A549 (cell line): ENCODE data around the gene COCH. TPM values are rescaled to one million over a fixed set of nuclear protein-coding genes. Genes with fewer than 3 reads are reported as not detected.

ENCODE experiments used
- ATAC-seq, 2 experiments: fragments of 200-7000 bp in 1 of 2; fragments of >200 bp in 1 of 2; cut with Nextera tagmentation in 1 of 2; cut with Tn5 transposase in 1 of 2; 3 replicates each; pipeline versions ENCODE4 v1.8.0 to v1.9.1; 2018 to 2020; ENCODE audit warnings: mild to moderate bottlenecking in 1 of 2, moderate library complexity in 1 of 2
- CTCF ChIA-PET: fragments of 300-600 bp; sonication (Branson Sonifier 250); formaldehyde crosslinking; extraction: SDS; loops from one replicate; lab custom pipeline; 2021; ENCODE audit warnings: antibody characterized with exemption, inconsistent platforms; lab: Yijun Ruan, JAX
- POLR2A ChIA-PET: fragments of 350-600 bp; formaldehyde crosslinking; extraction: SDS; loops from one replicate; lab custom pipeline; 2021; ENCODE audit warnings: antibody characterized with exemption, inconsistent platforms; lab: Yijun Ruan, JAX
- DNase-seq, 2 experiments: peaks; one replicate each; pipeline versions ENCODE4 v3.0.0 to v3.0.0-alpha.2; 2011 to 2016; ENCODE audit warnings: low read depth in 1 of 2, low spot score in 1 of 2
- FAIRE-seq: peaks from 2 replicates; lab custom pipeline; 2011; peaks lifted over from hg19 to GRCh38; lab: Jason Lieb, UNC
- H3K27ac ChIP-seq, 2 experiments: fragments of >200 bp; sonication (Bioruptor Twin); formaldehyde crosslinking; 3 replicates each; pipeline ENCODE4 v1.5.1; 2016 to 2017
- H3K4me1 ChIP-seq: fragments of >200 bp; sonication (Bioruptor Twin); formaldehyde crosslinking; 3 replicates; pipeline ENCODE4 v1.6.1; 2016
- H3K4me2 ChIP-seq: fragments of >200 bp; sonication (Bioruptor Twin); formaldehyde crosslinking; 3 replicates; pipeline ENCODE4 v1.6.1; 2016
- H3K4me3 ChIP-seq: fragments of >200 bp; sonication (Bioruptor Twin); formaldehyde crosslinking; 3 replicates; pipeline ENCODE4 v1.5.1; 2016
- H3K9me3 ChIP-seq: fragments of >200 bp; sonication (Bioruptor Twin); formaldehyde crosslinking; 3 replicates; pipeline ENCODE4 v1.6.1; 2016
- EHF ChIP-seq: fragments of 250-450 bp; sonication (Bioruptor Pico); IDR thresholded peaks from 2 replicates; pipeline ENCODE4 v1.5.0; 2020; ENCODE audit warnings: mild to moderate bottlenecking
- EP300 ChIP-seq, 2 experiments: fragments of >200 bp; sonication (Bioruptor Twin); formaldehyde crosslinking; IDR thresholded peaks; 2 replicates in 1 of 2; 3 replicates in 1 of 2; pipeline ENCODE4 v1.6.1; 2016 to 2017
- ESRRA ChIP-seq: fragments of 150-350 bp; IDR thresholded peaks from 2 replicates; pipeline ENCODE4 v1.6.1; 2014; ENCODE audit warnings: mild to moderate bottlenecking, low read length, borderline replicate concordance
- FOSB ChIP-seq: fragments of 250-450 bp; sonication (Bioruptor Pico); IDR thresholded peaks from 2 replicates; pipeline ENCODE4 v1.5.0; 2020; ENCODE audit warnings: mild to moderate bottlenecking, moderate library complexity
- HOXB13 ChIP-seq: fragments of 250-450 bp; sonication (Bioruptor Pico); IDR thresholded peaks from 2 replicates; pipeline ENCODE4 v1.5.0; 2020; ENCODE audit warnings: low read depth, mild to moderate bottlenecking, moderate library complexity
- KDM1A ChIP-seq: fragments of 200-600 bp; sonication (generic); IDR thresholded peaks from 2 replicates; pipeline ENCODE4 v1.6.1; 2016; ENCODE audit warnings: low read depth, mild to moderate bottlenecking
- KDM5A ChIP-seq: fragments of 200-600 bp; sonication (generic); IDR thresholded peaks from 2 replicates; pipeline ENCODE4 v1.6.1; 2016; ENCODE audit warnings: antibody characterized with exemption, mild to moderate bottlenecking
- RAD21 ChIP-seq, 2 experiments: fragments of >200 bp in 1 of 2; sonication (Bioruptor Twin) in 1 of 2; formaldehyde crosslinking in 1 of 2; IDR thresholded peaks in 1 of 2; conservative IDR thresholded peaks in 1 of 2; 2 replicates in 1 of 2; 3 replicates in 1 of 2; pipeline ENCODE4 v1.6.1; 2012 to 2018; ENCODE audit warnings: inconsistent platforms in 1 of 2
- RCOR1 ChIP-seq: fragments of 150-350 bp; IDR thresholded peaks from 2 replicates; pipeline ENCODE4 v1.6.1; 2014; ENCODE audit warnings: antibody characterized with exemption, low read length, low read depth
- SREBF2 ChIP-seq: fragments of 450-650 bp; IDR thresholded peaks from 2 replicates; pipeline ENCODE4 v1.6.1; 2014; ENCODE audit warnings: mild to moderate bottlenecking, moderate library complexity
- TP53 ChIP-seq: fragments of 250-450 bp; sonication (Bioruptor Pico); IDR thresholded peaks from 2 replicates; pipeline ENCODE4 v1.5.0; 2021; ENCODE audit warnings: mild to moderate bottlenecking, moderate library complexity
- ZFP36 ChIP-seq: fragments of 450-650 bp; IDR thresholded peaks from 2 replicates; pipeline ENCODE4 v1.6.1; 2014; ENCODE audit warnings: borderline replicate concordance; ENCODE audit not compliant: partially characterized antibody
- ZNF302 ChIP-seq: fragments of 250-450 bp; sonication (Bioruptor Pico); IDR thresholded peaks from 2 replicates; pipeline ENCODE4 v1.9.0; 2021; ENCODE audit warnings: inconsistent platforms, mild to moderate bottlenecking, moderate library complexity
- ZSCAN20 ChIP-seq: fragments of 250-450 bp; sonication (Bioruptor Pico); IDR thresholded peaks from 2 replicates; pipeline ENCODE4 v1.8.0; 2022; ENCODE audit warnings: mild to moderate bottlenecking, moderate library complexity
- WGBS: methylation state at CpG from one replicate; pipeline ENCODE4 v1.1.6; 2017; ENCODE audit errors: missing lambda C conversion rate; 5-methylcytosine and 5-hydroxymethylcytosine counted together
- polyA plus RNA-seq, 4 experiments: library from polyadenylated mRNA; depleted of rRNA in 3 of 4; stranded (reverse); fragments of >200 nt; fragmentation: RNase III in 1 of 4; extraction: RNeasy Plus Mini Kit Qiagen cat#74134 plus additional on column Dnase treatment in 1 of 4; gene quantifications; 2 replicates in 3 of 4; 3 replicates in 1 of 4; pipeline ENCODE4 v1.2.3, GENCODE V29; 2011 to 2017
- TF ChIP-seq, protein P1 (sequence below): IDR thresholded peaks from 2 replicates; pipeline ENCODE4 v1.6.1; 2012
- TF ChIP-seq, protein P2 (sequence below): fragments of >200 bp; sonication (Bioruptor Twin); formaldehyde crosslinking; IDR thresholded peaks from 3 replicates; pipeline ENCODE4 v1.6.1; 2016
- TF ChIP-seq, protein P3 (sequence below): fragments of 200-600 bp; sonication (generic); IDR thresholded peaks from 2 replicates; pipeline ENCODE4 v1.6.1; 2016; ENCODE audit warnings: antibody characterized with exemption, mild to moderate bottlenecking, moderate library complexity
- TF ChIP-seq, protein P4 (sequence below): fragments of 150-350 bp; IDR thresholded peaks from 2 replicates; pipeline ENCODE4 v1.6.1; 2014; ENCODE audit warnings: low read depth, mild to moderate bottlenecking, low read length

Gene COCH
- polyA plus RNA-seq, 2 of the 4 experiments (the other 2 are of a cell fraction) = 33.0 to 45.9 TPM

DNA sequence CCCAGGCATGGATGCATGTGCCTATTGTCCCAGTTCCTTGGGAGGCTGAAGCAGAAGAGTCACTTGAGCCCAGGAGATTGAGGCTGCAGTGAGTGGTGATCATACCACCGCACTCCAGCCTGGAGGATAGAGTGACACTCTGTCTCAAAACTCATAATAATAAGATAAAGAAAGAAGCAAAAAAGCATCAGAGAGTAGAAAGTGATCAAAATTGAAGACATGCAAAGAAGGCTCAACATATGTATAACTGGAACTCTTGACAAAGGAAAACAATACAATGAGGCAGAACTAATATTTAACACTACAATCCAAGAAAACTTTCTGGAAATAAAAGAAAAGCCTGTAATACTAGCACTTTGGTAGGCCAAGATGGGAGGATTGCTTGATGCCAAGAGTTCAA is 48.3 kb upstream of the COCH start:
- no peak overlapping the region for H3K4me2 ChIP-seq
- no peak for ATAC-seq
- FAIRE-seq = no peak
- ChIA-PET CTCF (no interaction called here), POLR2A (no interaction called here)
- 82% methylated on average over 1 of the region's 1 CpG for WGBS
- peaks cover 20% of the 10 kb centered on the region for H3K9me3 ChIP-seq
- H3K27ac ChIP-seq = no peak overlapping the region
- TF ChIP-seq, protein P1, sequence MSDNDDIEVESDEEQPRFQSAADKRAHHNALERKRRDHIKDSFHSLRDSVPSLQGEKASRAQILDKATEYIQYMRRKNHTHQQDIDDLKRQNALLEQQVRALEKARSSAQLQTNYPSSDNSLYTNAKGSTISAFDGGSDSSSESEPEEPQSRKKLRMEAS = no peak
- no peak for TF ChIP-seq RAD21 (conservative IDR thresholded peaks at IDR 0.05 in 1 of 2, IDR thresholded peaks at IDR 0.05 in 1 of 2)
- no peak for TF ChIP-seq HOXB13 (CRISPR knock-in tag)
- no peak for TF ChIP-seq ESRRA
- no peak for TF ChIP-seq FOSB (CRISPR knock-in tag)
- no peak for TF ChIP-seq EP300 (IDR thresholded peaks at IDR 0.05)
- DNase-seq = no peak
- no peaks in the 10 kb centered on the region for H3K4me1 ChIP-seq
- no peak overlapping the region for H3K4me3 ChIP-seq

DNA sequence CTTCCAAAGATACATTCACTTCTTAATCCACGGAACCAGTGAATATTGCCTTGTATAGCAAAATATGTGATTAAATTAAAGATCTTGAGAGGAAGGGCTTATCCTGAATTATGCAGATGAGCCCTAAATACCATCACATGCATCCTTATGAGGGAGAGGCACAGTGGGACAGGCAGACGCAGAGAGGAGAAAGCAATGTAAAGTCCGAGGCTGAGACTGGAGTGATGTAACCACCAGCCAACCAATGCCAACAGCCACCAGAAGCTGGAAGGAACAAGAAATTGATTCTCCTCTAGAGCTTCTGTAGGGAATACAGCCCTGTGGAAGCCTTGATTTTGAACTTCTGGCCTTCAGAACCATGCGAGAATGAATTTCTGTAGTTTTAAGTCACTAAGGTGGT is 44.5 kb upstream of the COCH start:
- peaks cover 25% of the 10 kb centered on the region for H3K9me3 ChIP-seq
- ATAC-seq = no peak
- TF ChIP-seq SREBF2 = no peak
- TF ChIP-seq, protein P2, sequence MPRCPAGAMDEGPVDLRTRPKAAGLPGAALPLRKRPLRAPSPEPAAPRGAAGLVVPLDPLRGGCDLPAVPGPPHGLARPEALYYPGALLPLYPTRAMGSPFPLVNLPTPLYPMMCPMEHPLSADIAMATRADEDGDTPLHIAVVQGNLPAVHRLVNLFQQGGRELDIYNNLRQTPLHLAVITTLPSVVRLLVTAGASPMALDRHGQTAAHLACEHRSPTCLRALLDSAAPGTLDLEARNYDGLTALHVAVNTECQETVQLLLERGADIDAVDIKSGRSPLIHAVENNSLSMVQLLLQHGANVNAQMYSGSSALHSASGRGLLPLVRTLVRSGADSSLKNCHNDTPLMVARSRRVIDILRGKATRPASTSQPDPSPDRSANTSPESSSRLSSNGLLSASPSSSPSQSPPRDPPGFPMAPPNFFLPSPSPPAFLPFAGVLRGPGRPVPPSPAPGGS = no peak
- TF ChIP-seq ZNF302 = no peak
- TF ChIP-seq ZSCAN20 (CRISPR knock-in tag) = no peak
- TF ChIP-seq, protein P3, sequence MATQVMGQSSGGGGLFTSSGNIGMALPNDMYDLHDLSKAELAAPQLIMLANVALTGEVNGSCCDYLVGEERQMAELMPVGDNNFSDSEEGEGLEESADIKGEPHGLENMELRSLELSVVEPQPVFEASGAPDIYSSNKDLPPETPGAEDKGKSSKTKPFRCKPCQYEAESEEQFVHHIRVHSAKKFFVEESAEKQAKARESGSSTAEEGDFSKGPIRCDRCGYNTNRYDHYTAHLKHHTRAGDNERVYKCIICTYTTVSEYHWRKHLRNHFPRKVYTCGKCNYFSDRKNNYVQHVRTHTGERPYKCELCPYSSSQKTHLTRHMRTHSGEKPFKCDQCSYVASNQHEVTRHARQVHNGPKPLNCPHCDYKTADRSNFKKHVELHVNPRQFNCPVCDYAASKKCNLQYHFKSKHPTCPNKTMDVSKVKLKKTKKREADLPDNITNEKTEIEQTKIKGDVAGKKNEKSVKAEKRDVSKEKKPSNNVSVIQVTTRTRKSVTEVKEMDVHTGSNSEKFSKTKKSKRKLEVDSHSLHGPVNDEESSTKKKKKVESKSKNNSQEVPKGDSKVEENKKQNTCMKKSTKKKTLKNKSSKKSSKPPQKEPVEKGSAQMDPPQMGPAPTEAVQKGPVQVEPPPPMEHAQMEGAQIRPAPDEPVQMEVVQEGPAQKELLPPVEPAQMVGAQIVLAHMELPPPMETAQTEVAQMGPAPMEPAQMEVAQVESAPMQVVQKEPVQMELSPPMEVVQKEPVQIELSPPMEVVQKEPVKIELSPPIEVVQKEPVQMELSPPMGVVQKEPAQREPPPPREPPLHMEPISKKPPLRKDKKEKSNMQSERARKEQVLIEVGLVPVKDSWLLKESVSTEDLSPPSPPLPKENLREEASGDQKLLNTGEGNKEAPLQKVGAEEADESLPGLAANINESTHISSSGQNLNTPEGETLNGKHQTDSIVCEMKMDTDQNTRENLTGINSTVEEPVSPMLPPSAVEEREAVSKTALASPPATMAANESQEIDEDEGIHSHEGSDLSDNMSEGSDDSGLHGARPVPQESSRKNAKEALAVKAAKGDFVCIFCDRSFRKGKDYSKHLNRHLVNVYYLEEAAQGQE = no peak
- TF ChIP-seq KDM5A = no peak
- TF ChIP-seq RCOR1 = no peak
- TF ChIP-seq, protein P4, sequence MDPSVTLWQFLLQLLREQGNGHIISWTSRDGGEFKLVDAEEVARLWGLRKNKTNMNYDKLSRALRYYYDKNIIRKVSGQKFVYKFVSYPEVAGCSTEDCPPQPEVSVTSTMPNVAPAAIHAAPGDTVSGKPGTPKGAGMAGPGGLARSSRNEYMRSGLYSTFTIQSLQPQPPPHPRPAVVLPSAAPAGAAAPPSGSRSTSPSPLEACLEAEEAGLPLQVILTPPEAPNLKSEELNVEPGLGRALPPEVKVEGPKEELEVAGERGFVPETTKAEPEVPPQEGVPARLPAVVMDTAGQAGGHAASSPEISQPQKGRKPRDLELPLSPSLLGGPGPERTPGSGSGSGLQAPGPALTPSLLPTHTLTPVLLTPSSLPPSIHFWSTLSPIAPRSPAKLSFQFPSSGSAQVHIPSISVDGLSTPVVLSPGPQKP = no peak
- no peak overlapping the region for H3K27ac ChIP-seq
- no peak overlapping the region for H3K4me3 ChIP-seq
- no peak for FAIRE-seq
- POLR2A ChIA-PET = no interaction called here
- no peak overlapping the region for H3K4me2 ChIP-seq
- CTCF ChIA-PET = no interaction called here
- 88% methylated on average over 4 of the region's 4 CpGs for WGBS
- DNase-seq = no peak
- no peaks in the 10 kb centered on the region for H3K4me1 ChIP-seq

DNA sequence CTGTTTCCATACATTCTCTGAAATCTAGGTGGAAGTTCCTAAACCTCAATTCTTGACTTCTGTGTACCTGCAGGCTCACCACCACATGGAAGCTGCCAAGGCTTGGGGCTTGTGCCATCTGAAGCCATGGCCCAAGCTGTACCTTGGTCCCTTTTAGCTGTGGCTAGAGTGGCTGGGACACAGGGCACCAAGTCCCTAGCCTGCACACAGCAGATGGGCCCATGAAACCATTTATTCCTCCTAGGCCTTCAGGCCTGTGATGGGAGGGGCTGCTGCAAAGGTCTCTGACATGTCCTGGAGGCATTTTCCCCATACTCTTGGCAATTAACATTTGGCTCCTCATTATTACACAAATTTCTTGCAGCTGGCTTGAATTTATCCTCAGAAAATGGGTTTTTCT is 40.0 kb upstream of the COCH start:
- POLR2A ChIA-PET = no interaction called here
- ATAC-seq (no peak), DNase-seq (no peak), FAIRE-seq (no peak)
- TF ChIP-seq KDM5A = no peak
- TF ChIP-seq TP53 = no peak
- peak; percentile 68 for TF ChIP-seq ZFP36
- TF ChIP-seq HOXB13 (CRISPR knock-in tag) = no peak
- no peak for TF ChIP-seq EHF (CRISPR knock-in tag)
- no peak for TF ChIP-seq KDM1A
- no peak overlapping the region for H3K27ac ChIP-seq
- peaks cover 5% of the 10 kb centered on the region; the same call in 1 of the 3 replicates for H3K9me3 ChIP-seq
- H3K4me1 ChIP-seq = no peaks in the 10 kb centered on the region
- no peak overlapping the region for H3K4me3 ChIP-seq
- CTCF ChIA-PET = no interaction called here
- H3K4me2 ChIP-seq = no peak overlapping the region
